Hepatocyte (in vitro differentiated cells): ENCODE measurements around the gene ADAM11.

Experiments used
- EZH2 ChIP-seq: fragments of 200-600 bp; sonication (generic); IDR thresholded peaks from 2 replicates; pipeline ENCODE4 v1.6.1; 2016; ENCODE audit warnings: antibody characterized with exemption, mild to moderate bottlenecking, borderline replicate concordance
- EZH2phosphoT487 ChIP-seq: fragments of 200-600 bp; sonication (generic); IDR thresholded peaks from one replicate; pipeline ENCODE4 v1.6.1; 2018; ENCODE audit warnings: antibody characterized with exemption, mild to moderate bottlenecking, low read depth, moderate library complexity; ENCODE audit not compliant: unreplicated experiment, severe bottlenecking
- TF ChIP-seq, protein P1 (sequence below): fragments of 200-600 bp; sonication (generic); IDR thresholded peaks from 2 replicates; pipeline ENCODE4 v1.5.1; 2016; ENCODE audit warnings: antibody characterized with exemption, mild to moderate bottlenecking; ENCODE audit not compliant: poor library complexity

DNA sequence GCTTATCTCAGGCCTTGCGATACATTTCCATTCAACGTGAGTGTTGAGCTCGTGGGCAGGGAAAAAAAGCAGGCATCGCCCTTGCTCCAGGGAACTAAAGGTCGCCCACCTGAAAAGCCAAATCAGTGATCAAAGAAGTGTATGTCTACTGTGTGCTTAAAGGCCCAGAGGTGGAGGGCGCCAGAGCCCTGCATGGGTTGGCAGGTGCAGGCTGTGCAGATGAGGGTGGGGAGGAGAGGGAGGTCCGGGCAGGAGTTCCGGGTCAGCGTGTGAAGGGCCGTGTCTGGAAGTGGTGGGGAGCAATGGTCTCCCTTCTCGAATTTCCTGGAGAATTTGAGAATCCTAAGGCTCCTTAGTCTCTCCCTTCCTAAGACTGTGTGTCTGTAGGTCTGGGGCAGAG, 7.2 kb downstream of the ADAM11 start:
- TF ChIP-seq, protein P1, sequence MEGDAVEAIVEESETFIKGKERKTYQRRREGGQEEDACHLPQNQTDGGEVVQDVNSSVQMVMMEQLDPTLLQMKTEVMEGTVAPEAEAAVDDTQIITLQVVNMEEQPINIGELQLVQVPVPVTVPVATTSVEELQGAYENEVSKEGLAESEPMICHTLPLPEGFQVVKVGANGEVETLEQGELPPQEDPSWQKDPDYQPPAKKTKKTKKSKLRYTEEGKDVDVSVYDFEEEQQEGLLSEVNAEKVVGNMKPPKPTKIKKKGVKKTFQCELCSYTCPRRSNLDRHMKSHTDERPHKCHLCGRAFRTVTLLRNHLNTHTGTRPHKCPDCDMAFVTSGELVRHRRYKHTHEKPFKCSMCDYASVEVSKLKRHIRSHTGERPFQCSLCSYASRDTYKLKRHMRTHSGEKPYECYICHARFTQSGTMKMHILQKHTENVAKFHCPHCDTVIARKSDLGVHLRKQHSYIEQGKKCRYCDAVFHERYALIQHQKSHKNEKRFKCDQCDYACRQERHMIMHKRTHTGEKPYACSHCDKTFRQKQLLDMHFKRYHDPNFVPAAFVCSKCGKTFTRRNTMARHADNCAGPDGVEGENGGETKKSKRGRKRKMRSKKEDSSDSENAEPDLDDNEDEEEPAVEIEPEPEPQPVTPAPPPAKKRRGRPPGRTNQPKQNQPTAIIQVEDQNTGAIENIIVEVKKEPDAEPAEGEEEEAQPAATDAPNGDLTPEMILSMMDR: no peak
- TF ChIP-seq EZH2: no peak
- no peak for TF ChIP-seq EZH2phosphoT487
